ENCODE measurements around the gene CHID1. TPM values are rescaled to one million over a fixed set of nuclear protein-coding genes. Genes with fewer than 3 reads are reported as not detected.

CHID1 gene
- total RNA-seq, 1 donor, result 48.9 TPM

GRCh38 chr11:933142-933851, 22.7 kb upstream of the CHID1 start:
- Histone ChIP-seq H3K79me2 (ENCODE audit: insufficient read depth, low read length) (peaks cover 90% of the 10 kb centered on the region), H2AFZ (ENCODE audit: low read length) (peak overlapping the region; percentile 2), H4K20me1 (ENCODE audit: insufficient read depth, low read length) (peaks cover 72% of the 10 kb centered on the region), H3K9me3 (ENCODE audit: low read depth, low read length) (no peaks in the 10 kb centered on the region), H3K4me3 (ENCODE audit: insufficient read depth, low read length) (no peak overlapping the region), H3K27ac (ENCODE audit: low read depth, low read length) (peak overlapping the region; percentile 67), H3K4me2 (ENCODE audit: insufficient read depth, low read length) (peak overlapping the region; percentile 47), H3K27me3 (ENCODE audit: insufficient read depth, low read length) (no peaks in the 10 kb centered on the region), H3K4me1 (ENCODE audit: insufficient read depth, low read length) (peaks cover 17% of the 10 kb centered on the region), H3K36me3 (ENCODE audit: insufficient read depth, low read length) (peaks cover 9% of the 10 kb centered on the region)
- TF ChIP-seq CTCF (IDR thresholded peaks at IDR 0.05; ENCODE audit: extremely low read depth, low read depth, low read length), result no peak
- peak; percentile 87 for DNase-seq (ENCODE audit: insufficient read length, low spot score, missing footprints)

DNA sequence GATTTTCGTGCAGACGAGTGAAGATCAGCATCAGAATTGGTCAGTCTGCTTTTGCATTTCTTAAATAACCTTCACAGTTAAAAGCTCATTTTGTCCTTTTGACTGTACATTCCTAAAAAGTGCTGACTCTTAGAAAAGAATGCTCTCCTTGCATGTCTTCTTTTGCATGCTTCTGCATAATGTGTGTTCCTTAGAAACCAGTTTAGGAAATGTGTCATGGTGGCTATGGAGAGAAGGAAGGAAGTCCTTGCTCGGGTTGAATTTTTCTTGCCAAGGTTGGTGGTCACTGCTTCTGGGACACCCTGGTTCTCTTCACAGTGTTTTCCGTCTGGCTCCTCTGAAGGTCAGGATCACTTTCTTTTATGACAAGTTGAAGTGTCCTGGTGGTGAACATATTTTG, 21.8 kb upstream of the CHID1 start:
- peaks cover 70% of the 10 kb centered on the region for H4K20me1 ChIP-seq (ENCODE audit: insufficient read depth, low read length)

GRCh38 chr11:931385-931784, 20.8 kb upstream of the CHID1 start:
- no peak for TF ChIP-seq CTCF (IDR thresholded peaks at IDR 0.05; ENCODE audit: extremely low read depth, low read depth, low read length)
- peaks cover 22% of the 10 kb centered on the region for H3K4me1 ChIP-seq (ENCODE audit: insufficient read depth, low read length)
- peaks cover 71% of the 10 kb centered on the region for H4K20me1 ChIP-seq (ENCODE audit: insufficient read depth, low read length)

More for the DNA sequence above, 21.8 kb upstream of the CHID1 start:
- no peak overlapping the region for H3K4me2 ChIP-seq (ENCODE audit: insufficient read depth, low read length)
- peaks cover 17% of the 10 kb centered on the region for H3K4me1 ChIP-seq (ENCODE audit: insufficient read depth, low read length)
- DNase-seq (ENCODE audit: insufficient read length, low spot score, missing footprints), result no peak
- no peak overlapping the region for H3K27ac ChIP-seq (ENCODE audit: low read depth, low read length)
- H3K4me3 ChIP-seq (ENCODE audit: insufficient read depth, low read length), result no peak overlapping the region
- no peaks in the 10 kb centered on the region for H3K27me3 ChIP-seq (ENCODE audit: insufficient read depth, low read length)
- TF ChIP-seq CTCF (IDR thresholded peaks at IDR 0.05; ENCODE audit: extremely low read depth, low read depth, low read length), result no peak
- H3K36me3 ChIP-seq (ENCODE audit: insufficient read depth, low read length), result peaks cover 14% of the 10 kb centered on the region
- H3K9me3 ChIP-seq (ENCODE audit: low read depth, low read length), result no peaks in the 10 kb centered on the region
- H2AFZ ChIP-seq (ENCODE audit: low read length), result no peak overlapping the region
- peaks cover 90% of the 10 kb centered on the region for H3K79me2 ChIP-seq (ENCODE audit: insufficient read depth, low read length)

GRCh38 chr11:929405-929804, 18.8 kb upstream of the CHID1 start:
- Histone ChIP-seq H3K27me3 (ENCODE audit: insufficient read depth, low read length) (no peaks in the 10 kb centered on the region), H3K79me2 (ENCODE audit: insufficient read depth, low read length) (peaks cover 77% of the 10 kb centered on the region), H3K4me2 (ENCODE audit: insufficient read depth, low read length) (no peak overlapping the region), H3K36me3 (ENCODE audit: insufficient read depth, low read length) (peaks cover 14% of the 10 kb centered on the region), H2AFZ (ENCODE audit: low read length) (no peak overlapping the region), H3K9me3 (ENCODE audit: low read depth, low read length) (no peaks in the 10 kb centered on the region), H3K27ac (ENCODE audit: low read depth, low read length) (no peak overlapping the region), H4K20me1 (ENCODE audit: insufficient read depth, low read length) (peaks cover 65% of the 10 kb centered on the region), H3K4me3 (ENCODE audit: insufficient read depth, low read length) (no peak overlapping the region), H3K4me1 (ENCODE audit: insufficient read depth, low read length) (peaks cover 22% of the 10 kb centered on the region)
- no peak for TF ChIP-seq CTCF (IDR thresholded peaks at IDR 0.05; ENCODE audit: extremely low read depth, low read depth, low read length)
- no peak for DNase-seq (ENCODE audit: insufficient read length, low spot score, missing footprints)

More at GRCh38 chr11:931385-931784, 20.8 kb upstream of the CHID1 start:
- Histone ChIP-seq H3K4me3 (ENCODE audit: insufficient read depth, low read length) (no peak overlapping the region), H3K4me2 (ENCODE audit: insufficient read depth, low read length) (no peak overlapping the region), H3K36me3 (ENCODE audit: insufficient read depth, low read length) (peaks cover 14% of the 10 kb centered on the region), H3K9me3 (ENCODE audit: low read depth, low read length) (no peaks in the 10 kb centered on the region), H3K27ac (ENCODE audit: low read depth, low read length) (no peak overlapping the region), H2AFZ (ENCODE audit: low read length) (no peak overlapping the region), H3K79me2 (ENCODE audit: insufficient read depth, low read length) (peaks cover 91% of the 10 kb centered on the region), H3K27me3 (ENCODE audit: insufficient read depth, low read length) (no peaks in the 10 kb centered on the region)
- DNase-seq (ENCODE audit: insufficient read length, low spot score, missing footprints), result no peak

Data from osteoblast (primary cell).